ENCODE data around the gene PLAAT4. TPM values are rescaled to one million over a fixed set of nuclear protein-coding genes. Genes with fewer than 3 reads are reported as not detected.
"Not testable (repeated sequence)": the region's sequence is repeated elsewhere in the genome, so short reads cannot be mapped to it uniquely, and the experiment has no call there.

PLAAT4 gene
- total RNA-seq, 4 donors from 2014 or later: 23.5 to 53.6 (median 39.8) TPM

DNA sequence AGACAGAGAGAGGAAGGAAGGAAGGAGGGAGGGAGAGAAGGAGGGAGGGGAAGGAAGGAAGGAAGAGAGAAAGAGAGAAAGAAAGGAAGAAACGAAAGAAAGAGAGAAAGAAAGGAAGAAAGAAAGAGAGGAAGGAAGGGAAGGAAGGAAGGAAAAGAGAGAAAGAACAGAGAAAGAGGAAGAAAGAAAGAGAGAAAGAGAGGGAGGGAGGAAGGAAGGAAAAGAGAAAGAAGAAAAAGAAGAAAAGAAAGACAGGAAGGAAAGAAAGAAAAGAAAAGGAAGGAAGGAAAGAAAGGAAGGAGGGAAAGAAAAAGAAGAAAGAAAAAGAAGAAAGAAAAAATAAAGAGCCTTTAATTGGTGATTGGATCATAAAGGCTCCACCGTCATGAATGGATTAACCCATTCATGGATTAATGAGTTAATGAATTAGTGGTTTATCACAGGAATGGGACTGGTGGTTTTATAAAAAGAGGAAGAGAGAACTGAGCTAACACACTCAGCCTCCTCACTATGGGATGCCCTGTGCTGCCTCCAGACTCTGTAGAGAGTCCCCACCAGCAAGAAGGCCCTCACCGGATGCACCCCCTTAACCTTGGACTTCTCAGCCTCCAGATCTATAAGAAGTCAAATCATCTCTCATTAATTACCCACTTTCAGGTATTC, 35.5 kb downstream of the PLAAT4 start:
- H3K27me3 ChIP-seq: no peaks in the 10 kb centered on the region
- no peaks in the 10 kb centered on the region for H3K9me3 ChIP-seq
- 72 to 83% methylated on average over 3 of the region's 3 CpGs for WGBS, 2 donors
- intact Hi-C loops (cut with DNase I): no loop called here
- no peak overlapping the region for H3K4me3 ChIP-seq (replicated peaks in 1 of 3)
- H3K36me3 ChIP-seq: no peaks in the 10 kb centered on the region
- DNase-seq: no peak
- H3K4me1 ChIP-seq: peaks cover 16 to 28% of the 10 kb centered on the region in 2 donors
- TF ChIP-seq, protein P1, sequence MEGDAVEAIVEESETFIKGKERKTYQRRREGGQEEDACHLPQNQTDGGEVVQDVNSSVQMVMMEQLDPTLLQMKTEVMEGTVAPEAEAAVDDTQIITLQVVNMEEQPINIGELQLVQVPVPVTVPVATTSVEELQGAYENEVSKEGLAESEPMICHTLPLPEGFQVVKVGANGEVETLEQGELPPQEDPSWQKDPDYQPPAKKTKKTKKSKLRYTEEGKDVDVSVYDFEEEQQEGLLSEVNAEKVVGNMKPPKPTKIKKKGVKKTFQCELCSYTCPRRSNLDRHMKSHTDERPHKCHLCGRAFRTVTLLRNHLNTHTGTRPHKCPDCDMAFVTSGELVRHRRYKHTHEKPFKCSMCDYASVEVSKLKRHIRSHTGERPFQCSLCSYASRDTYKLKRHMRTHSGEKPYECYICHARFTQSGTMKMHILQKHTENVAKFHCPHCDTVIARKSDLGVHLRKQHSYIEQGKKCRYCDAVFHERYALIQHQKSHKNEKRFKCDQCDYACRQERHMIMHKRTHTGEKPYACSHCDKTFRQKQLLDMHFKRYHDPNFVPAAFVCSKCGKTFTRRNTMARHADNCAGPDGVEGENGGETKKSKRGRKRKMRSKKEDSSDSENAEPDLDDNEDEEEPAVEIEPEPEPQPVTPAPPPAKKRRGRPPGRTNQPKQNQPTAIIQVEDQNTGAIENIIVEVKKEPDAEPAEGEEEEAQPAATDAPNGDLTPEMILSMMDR (IDR thresholded peaks at IDR 0.05): no peak
- TF ChIP-seq POLR2A (IDR thresholded peaks at IDR 0.05): no peak
- H3K27ac ChIP-seq: no peak overlapping the region

DNA sequence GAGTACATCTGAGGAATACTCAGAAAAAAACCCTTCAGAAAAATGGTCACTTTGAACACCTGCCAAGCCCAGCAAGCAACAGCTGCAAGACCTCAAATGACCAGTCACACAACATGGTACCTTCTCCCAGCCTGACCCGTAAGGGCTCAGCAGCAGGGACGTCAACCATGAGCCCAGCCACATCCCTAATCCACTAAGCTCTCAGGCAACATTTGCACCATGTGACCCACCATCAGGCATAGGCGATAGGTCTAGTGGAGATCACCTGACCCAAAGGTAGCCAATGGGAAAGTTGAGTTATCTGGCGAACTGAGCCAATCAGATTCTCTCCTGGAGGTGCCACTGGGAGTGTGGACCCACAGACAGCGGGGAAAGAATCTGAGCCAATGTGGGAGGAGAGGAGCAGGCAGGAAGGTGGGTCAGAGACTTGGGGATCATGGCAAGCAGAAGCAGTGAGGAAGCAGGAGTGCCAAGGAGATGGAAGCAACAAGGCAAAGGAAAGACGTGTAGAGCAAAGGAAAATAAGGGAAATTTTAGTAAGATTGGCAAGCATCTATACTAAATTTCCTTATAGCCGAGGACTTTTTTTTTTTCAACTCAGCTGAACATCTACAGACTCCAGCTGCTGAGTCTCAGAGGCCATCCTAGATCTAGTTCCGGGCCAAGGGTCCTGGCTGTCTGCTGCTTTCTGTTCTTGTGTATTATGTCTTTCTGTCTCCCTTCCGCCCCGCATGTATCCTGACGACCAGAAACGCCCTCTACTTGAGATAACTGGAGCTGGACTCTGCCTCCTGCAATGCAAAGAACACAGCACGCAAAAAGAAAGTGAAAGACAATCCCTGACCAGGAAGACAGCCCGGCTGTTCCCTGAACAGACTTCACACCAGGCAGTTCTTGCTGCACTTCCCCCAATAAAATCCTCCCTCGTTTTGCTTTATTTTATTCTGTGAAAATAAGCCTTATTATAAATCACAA, 37.6 kb downstream of the PLAAT4 start:
- TF ChIP-seq, protein P1 (IDR thresholded peaks at IDR 0.05): no peak
- Histone ChIP-seq H3K4me1 (peaks cover 4 to 17% of the 10 kb centered on the region in 2 donors), H3K36me3 (no peaks in the 10 kb centered on the region), H3K9me3 (no peaks in the 10 kb centered on the region), H3K27me3 (no peaks in the 10 kb centered on the region), H3K4me3 (replicated peaks in 1 of 3) (no peak overlapping the region), H3K27ac (peak overlapping the region; percentile 5 to 37 (median 20))
- 45 to 50% methylated on average over 13 to 15 of the region's 15 CpGs for WGBS, 2 donors
- peak; percentile 54 to 65 for DNase-seq
- intact Hi-C loops (cut with DNase I): no loop called here

DNA sequence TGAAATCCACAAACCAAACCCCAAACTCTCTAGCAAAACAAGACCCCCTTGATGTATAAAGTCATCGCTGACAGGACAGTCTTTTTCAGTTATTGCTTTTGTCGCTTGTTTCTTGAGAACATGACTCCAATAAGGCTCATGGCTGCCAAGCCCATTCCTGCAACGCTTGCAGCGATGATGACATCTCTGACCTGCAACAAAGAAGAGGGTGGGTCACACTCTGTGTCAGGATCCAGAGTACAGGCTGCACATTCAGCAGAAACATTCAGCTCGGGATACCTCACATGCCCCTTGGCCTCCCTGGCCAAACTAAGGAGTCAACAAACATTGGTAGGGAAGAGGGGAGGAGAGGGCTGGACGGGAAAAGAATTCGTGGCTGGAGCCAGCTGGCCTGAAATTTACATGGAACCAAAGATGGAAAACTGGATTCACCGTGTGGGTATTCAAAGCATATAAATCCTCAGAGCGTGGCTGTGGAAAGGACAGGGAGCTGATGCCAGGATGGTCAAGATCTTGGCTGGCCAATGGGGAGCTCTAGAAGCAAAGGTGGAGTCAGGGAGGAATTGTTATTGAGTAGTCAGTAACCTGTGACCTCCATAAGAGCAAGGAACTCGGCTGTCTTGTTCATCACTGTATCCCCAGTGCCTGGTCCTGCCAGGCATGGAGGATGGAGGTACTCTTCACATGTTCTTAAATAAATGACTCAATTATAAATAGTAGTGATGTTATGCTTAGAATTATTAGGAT, 38.4 kb downstream of the PLAAT4 start:
- Histone ChIP-seq H3K4me1 (peaks cover 4 to 17% of the 10 kb centered on the region in 2 donors), H3K27me3 (no peaks in the 10 kb centered on the region), H3K36me3 (no peaks in the 10 kb centered on the region), H3K27ac (peak overlapping the region; percentile 5 to 37 (median 20)), H3K9me3 (no peaks in the 10 kb centered on the region), H3K4me3 (replicated peaks in 1 of 3) (no peak overlapping the region)
- intact Hi-C loops (cut with DNase I): no loop called here
- TF ChIP-seq POLR2A (IDR thresholded peaks at IDR 0.05): no peak
- TF ChIP-seq, protein P1 (IDR thresholded peaks at IDR 0.05): no peak
- DNase-seq: no peak
- WGBS, 2 donors: 56 to 65% methylated on average over 10 of the region's 10 CpGs

DNA sequence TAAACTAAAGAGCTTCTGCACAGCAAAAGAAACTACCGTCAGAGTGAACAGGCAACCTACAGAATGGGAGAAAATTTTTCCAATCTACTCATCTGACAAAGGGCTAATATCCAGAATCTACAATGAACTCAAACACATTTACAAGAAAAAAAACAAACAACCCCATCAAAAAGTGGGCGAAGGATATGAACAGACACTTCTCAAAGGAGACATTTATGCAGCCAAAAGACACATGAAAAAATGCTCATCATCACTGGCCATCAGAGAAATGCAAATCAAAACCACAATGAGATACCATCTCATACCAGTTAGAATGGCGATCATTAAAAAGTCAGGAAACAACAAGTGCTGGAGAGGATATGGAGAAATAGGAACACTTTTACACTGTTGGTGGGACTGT, 42.3 kb downstream of the PLAAT4 start:
- H3K27me3 ChIP-seq; intact Hi-C loops (cut with DNase I); DNase-seq; H3K4me3 ChIP-seq (replicated peaks in 1 of 3); H3K9me3 ChIP-seq; H3K27ac ChIP-seq: not testable (repeated sequence)
- Histone ChIP-seq H3K36me3 (peaks cover 11 to 19% of the 10 kb centered on the region in 2 donors), H3K4me1 (peaks cover 4 to 16% of the 10 kb centered on the region in 2 donors)
- WGBS, 2 donors: 93 to 98% methylated on average over 3 of the region's 3 CpGs

DNA sequence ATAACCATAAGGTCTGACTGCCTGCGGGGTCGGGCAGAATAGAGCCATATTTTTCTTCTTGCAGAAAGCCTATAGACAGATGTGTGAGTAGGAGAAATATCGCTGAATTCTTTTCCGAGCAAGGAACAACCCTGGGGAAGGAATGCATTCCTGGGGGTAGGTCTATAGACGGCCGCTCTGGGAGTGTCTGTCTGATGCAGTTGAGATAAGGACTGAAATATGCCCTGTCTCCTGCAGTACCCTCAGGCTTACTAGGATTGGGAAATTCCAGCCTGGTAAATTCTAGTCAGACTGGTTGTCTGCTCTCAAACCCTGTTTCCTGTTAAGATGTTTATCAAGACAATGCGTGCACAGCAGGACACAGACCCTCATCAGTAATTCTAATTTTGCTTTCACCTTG, 44.6 kb downstream of the PLAAT4 start:
- H3K9me3 ChIP-seq; H3K4me1 ChIP-seq; DNase-seq; intact Hi-C loops (cut with DNase I); H3K4me3 ChIP-seq (replicated peaks in 1 of 3); H3K27ac ChIP-seq; H3K27me3 ChIP-seq: not testable (repeated sequence)
- H3K36me3 ChIP-seq: peaks cover 11 to 19% of the 10 kb centered on the region in 2 donors
- 85 to 94% methylated on average over 7 of the region's 7 CpGs for whole genome bisulfite sequencing, 2 donors
